GM20431 (cell line): Measurements from ENCODE around the gene CEP290.
"Not testable (repeated sequence)": the region's sequence is repeated elsewhere in the genome, so short reads cannot be mapped to it uniquely, and the experiment has no call there.

Source experiments
- in situ Hi-C: fragments of 300-500 bp; cut with MseI, MboI; formaldehyde crosslinking; loops from one replicate; pipeline ENCODE4 v1.15.0; 2020; ENCODE audit warnings: low sequenced_read_pairs; ENCODE audit not compliant: unreplicated experiment

The CEP290 gene

DNA sequence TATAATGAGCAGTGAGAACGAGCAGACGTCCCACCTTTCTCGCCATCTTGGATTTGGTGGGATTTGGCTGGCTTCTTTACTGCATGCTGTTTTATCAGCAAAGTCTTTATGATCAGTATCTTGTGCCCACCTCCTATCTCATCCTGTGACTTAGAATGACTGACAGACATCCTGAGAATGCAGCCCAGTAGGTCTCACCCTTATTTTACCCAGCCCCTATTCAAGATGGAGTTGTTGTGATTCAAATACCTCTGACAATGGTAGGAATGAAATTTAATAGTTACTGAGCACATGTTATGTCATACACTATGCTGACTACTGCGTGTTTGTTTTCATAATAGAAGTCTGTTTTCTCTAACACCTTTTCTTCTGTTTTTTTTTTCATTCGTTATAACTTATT, 2.1 kb upstream of the CEP290 start:
- in situ Hi-C loops = no loop called here

DNA sequence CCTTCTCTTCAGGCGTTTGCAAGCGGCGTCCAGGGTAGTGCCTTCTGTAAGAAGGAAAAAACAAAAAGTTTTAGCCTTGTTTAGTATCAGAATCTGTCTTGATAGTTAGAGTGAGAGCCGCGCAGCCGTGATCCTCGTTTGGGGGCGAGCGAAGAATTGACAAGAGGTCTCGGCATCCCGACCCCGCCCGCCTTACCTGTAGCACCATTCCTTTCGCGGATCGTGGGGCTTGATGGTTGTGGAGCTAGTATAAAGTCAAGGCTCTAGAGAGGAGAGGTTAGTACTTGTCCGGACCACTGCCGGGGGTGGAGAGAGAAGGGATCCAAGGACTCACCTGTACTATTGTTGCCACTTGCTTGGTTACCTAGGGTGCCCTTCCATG, 713 bp upstream of the CEP290 start:
- in situ Hi-C loops = no loop called here

DNA sequence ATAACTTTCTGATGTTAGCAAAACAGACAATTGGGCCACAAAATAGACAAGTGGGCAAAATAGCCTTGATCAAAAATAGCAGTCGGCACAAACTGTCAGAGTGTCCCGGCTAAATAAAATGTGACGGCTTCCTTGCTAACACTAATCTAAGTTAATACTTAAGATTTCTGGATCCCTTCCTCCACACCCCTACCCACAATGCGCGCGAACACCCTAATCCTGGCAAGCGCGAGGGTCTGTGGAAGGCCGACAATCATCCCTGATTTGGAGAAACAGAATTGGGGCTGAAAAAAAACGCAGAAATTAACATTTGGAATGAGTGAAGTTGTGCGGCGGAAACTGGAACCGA, 489 bp downstream of the CEP290 start:
- in situ Hi-C loops = no loop called here

DNA sequence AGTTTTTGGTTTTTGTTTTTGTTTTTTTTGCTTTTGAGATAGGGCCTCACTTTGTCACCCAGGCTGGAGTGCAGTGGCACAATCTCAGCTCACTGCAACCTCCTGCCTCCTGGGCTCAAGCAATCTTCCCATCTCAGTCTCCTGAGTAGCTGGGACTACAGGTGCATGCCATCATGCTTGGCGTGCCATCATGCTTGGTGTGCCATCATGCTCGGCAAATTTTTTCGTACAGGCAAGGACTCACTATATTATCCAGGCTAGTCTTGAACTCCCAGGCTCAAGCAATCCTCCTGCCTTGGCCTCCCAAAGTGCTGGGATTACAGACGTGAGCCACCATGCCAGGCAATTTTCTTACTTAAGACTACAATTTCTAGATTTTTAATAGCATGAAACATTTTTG, 2.2 kb downstream of the CEP290 start:
- in situ Hi-C loops = not testable (repeated sequence)

DNA sequence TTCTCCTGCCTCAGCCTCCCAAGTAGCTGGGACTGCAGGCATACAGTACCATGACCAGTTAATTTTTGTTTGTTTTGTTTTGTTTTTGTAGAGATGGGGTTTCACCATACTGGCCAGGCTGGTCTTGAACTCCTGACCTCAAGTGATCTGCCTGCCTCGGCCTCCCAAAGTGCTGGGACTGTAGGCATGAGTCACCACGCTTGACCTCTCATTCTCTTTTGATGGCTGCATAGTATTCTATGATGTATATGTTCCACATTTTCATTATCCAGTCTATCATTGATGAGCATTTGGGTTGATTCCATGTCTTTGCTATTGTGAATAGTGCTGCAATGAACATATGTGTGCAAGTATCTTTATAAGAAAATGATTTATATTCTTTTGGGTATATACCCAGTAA, 8.7 kb downstream of the CEP290 start:
- in situ Hi-C loops = not testable (repeated sequence)

DNA sequence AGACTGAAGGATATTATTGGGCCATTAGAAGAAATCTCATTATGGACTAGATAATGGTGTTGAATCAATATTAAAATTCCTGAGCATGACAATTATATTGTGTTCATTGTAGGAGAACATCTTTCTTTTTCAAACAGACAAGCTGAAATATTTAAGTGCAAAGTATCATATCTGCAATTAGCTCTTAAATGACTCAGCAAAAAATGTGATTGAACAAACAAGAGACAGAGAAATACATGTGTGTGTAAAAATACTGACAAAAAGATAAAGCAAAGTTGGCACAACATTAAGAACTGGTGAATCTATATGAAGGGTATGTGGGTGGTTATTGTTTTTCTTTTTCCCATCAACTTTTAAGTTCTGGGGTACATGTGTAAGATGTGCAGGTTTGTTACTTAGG, 9.5 kb downstream of the CEP290 start:
- in situ Hi-C loops = no loop called here

DNA sequence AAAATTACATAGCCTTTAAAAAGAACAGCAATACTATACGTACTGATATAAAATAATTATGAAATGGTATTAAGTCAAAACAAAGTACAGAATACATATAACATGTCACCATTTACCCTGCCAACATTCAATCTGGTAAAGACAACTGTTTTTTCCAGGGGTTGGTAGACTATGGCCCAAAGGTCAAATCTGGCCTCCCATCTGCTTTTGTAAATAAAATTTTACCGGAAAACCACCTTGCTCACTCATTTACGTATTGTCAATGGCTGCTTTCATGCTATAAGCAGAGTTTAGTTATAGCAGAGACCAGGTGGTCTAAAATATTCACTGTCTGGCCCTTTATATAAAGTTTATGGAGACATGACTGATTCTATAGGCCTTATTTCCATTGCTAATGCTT, 14.0 kb downstream of the CEP290 start:
- in situ Hi-C loops = no loop called here

DNA sequence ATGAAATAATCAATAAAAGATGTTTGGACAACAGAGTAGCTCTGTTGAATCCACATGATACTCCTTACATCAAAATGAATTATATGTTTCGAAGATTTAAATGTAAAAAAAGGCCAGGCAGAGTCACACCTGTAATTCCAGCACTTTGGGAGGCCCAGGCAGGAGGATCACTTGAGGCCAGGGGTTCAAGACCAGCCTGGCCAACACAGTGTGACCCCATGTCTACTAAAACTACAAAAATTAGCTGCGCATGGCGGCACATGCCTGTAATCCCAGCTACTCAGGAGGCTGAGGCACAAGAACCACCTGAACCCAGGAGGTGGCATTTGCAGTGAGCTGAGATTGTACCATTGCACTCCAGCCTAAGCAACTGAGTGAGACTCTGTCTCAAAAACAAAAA, 14.8 kb downstream of the CEP290 start:
- in situ Hi-C loops = no loop called here

DNA sequence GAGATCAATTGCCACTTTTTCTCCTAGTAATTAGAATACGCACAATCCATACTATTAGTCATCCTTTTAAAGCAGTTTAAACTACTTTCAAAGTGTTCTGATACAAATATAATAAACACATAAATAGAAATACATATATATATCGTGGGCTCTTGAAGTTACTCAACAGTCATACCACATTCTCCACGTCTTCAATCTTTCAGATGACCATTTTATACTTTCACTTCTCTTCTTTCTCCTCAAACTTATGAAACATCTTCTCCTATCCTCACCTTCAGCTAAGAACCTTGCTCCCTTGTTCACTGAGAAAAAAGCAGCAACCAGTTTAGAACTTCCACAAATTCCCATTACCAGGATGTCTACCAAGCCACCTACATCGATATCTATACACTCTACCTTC, 19.2 kb downstream of the CEP290 start:
- in situ Hi-C loops = no loop called here

DNA sequence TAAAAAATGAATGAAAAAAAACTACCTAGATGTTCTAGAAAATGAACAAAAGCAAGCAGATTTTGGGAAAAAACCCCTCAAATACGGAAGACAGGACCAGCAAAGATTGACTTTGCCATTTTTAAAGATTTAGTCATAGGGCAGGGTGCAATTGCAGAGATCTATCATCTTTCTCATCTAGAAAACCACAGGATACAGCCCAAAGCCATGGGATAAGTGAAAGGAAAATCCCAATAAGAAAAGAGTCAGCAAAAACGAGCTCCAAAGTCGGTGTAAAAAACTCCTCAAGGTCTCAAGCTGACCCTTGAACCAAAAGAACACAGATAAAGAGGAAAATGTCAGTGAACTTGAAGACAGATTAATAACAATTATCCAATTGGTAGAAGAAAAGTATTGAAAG, 28.0 kb downstream of the CEP290 start:
- in situ Hi-C loops = no loop called here

DNA sequence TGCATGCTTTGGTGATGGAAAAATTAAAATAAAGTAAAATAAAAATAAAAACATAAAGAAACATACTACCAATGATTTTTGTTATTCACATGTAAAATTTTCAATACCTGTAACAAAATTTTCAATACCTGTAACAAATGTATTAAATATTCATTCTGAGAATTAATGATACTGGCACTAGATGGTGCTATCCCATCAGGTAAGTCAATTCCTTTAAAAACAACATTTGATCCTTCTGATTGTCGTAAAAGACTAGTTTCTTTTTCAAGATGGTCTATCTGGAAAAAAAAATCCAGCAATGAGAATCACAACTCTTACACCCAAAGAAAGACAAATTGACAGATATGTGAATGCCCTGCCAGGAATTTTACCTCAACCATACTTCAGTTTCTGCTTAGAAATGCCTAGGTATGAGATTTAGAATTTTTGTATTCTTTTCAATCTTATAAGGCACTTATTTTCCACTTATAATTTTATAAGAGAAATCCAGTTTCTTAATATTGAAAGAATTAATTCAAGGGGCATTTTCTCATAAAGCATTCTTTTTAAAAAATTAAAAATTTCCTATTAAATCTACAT, 30.7 kb downstream of the CEP290 start:
- in situ Hi-C loops = no loop called here

DNA sequence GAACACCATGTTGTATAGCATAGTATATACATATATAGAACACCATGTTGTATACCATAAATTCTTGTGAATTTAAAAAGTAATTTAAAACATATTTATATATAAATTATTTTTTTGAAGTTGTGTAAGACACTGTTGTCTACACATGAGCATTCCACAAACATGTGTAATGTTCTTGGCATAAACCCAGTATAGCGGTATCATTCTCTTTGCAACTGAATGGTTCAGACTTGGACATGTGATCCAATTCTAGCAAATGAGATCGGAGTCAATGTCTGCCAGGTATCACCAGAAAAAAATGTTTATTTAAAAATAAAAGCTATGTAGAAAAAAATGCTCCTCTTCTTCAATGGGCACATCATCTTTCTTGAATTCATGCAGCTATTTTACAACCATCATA, 33.9 kb downstream of the CEP290 start:
- in situ Hi-C loops = no loop called here

DNA sequence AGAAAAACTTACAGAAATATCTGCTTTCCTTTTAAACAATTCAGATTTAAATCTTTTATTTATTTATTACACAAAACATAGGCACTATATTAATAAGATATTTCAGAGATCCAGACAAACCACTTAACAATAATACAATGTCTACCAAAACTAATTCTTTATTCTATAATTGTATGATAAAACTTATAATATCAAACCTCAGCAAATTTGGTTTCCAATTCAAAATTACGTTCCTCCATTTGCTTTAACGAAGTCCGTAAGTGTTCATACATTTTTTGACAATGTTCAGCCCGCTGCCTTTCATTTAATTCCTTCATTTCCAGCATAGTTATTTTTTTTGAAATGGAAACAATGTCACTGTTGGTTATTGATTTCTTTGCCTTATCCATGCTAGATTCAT, 48.3 kb downstream of the CEP290 start:
- in situ Hi-C loops = no loop called here

DNA sequence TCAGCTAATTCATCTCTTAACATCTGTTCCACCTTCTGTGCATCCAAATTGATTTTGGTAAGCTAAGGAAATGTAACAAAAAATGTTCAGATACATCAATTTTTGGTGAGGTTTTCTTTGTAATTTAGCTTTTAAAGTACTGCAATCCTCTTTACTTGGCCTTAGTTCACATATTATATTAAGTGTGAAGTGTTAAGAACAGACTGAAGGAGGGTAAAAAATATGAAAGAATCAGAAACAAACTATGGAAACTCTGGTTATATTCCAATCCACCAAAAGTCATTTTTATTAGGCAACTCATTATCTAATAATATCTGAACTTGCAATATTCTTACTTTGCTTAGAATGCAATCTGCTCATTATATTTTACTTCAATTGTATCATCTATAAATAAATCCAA, 49.1 kb downstream of the CEP290 start:
- in situ Hi-C loops = no loop called here

DNA sequence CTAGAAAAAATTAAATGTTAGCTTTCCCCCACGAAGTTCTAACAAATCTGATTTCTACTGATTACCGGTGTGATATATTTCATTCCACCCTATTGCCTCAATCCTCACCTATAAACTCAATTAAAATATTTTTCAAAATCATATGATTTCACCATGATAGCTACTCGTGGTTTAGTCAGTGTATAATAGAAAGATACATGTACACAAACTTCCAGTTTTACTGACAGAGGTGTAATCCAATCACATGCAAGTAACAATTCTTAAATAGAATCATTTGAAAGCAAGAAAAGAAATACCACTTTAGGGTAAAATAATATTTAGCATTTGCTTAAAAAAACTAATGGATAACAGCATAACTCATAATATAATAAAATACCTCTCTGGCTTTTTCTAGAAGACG, 57.7 kb downstream of the CEP290 start:
- in situ Hi-C loops = no loop called here

DNA sequence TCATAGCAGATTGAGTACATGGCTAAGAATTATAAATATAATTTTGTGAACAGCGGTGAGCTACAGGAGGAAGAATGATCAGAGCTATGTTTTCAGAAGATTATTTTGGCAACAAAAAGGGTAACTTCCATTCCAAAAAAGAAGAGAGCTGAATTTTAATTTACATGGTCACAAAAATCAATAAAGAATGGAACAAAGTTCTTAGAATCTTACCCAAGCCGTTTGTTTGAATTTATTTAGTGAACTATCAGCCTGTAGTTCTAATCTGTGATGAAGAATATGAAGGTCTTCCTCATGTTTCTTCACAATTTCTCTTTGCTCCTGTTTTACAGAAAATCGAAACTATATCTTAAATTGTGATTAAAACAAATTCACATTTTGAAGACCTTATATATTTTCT, 58.3 kb downstream of the CEP290 start:
- in situ Hi-C loops = no loop called here

DNA sequence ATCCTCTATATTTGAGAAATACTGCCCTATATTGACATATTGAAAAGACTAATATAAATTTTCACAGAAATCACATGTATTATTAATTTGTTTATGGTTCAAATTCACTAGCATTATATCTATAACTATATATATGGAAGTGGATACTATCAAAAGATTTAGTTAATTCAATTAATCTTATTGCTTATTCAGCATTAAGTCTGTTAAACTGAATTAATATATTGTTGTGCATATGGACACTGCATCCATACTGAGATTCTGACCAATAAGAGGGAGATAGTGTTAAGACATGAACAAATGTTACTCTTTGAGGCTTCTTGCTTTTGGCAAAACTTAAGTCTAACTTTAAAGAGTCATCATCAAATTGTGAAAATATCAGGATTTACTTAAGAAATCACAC, 60.6 kb downstream of the CEP290 start:
- in situ Hi-C loops = no loop called here

DNA sequence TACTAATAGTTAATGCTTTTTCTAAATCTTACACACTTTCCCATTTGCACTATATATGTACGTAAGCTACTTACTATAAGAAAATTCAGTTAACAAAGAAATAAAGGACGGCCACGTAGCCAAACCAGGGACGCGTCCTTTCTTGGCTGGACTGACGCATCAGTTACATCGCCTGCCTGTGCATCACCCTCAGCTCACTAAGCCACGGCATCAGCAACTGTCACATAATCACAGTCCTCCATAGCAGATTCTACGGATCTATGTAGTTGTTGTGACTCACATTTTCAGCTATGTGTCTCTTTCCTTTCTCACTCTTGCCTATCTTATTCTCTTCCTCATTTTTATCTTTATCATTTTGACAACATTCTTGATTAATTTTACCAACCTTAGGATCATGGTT, 74.6 kb downstream of the CEP290 start:
- in situ Hi-C loops = no loop called here

DNA sequence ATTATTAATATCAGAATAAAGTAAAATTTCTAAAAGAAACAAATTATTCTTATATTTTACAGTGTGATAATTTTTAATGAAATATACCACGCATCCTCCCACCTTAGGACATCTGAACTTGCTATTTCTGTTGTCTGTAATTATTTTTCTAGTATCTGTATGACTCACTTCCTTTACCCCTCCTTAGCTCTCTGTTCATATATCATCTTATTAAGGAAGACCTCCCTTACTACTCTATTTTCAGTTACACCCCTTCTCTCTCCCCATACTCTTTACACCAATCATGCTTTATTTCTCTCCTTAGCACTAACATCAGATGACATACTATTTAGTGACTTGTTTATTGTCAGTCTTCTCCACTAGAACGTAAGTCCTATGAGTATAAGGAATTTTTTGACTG, 78.5 kb downstream of the CEP290 start:
- in situ Hi-C loops = no loop called here

DNA sequence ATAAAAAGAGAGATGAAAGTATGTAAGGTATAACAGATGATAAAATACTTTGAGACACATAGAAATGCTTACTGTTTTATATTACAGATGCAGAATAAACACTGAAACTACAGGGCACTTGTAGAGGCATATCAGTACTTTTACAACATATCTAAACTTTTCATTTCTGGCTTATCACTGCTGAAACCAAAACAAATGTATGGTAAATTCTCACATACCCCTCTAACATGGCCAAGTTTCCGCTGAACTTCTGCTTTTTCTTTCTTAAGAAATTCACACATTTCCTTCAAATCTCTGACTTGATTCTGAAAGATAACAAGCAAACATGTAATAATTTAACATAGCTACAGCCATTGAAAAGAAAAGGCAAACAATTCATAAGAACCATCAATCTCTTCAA, 79.4 kb downstream of the CEP290 start:
- in situ Hi-C loops = no loop called here

DNA sequence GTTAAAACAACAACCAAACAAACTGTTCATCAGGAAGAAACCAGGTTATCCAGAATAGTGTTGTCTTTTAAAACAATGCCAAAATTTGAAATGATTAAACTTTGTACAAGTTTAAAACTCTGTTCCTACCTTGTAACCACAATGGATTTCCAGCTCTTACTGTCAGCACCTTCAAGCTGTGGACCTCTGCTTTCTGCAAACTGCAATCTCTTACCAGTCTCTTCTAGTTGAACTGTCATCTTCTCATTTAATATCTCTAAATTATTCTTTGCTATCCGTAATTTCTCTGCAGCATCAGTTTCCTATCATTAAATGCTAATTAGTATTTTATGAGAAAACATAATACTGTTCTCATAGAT, 83.2 kb downstream of the CEP290 start:
- in situ Hi-C loops = no loop called here

DNA sequence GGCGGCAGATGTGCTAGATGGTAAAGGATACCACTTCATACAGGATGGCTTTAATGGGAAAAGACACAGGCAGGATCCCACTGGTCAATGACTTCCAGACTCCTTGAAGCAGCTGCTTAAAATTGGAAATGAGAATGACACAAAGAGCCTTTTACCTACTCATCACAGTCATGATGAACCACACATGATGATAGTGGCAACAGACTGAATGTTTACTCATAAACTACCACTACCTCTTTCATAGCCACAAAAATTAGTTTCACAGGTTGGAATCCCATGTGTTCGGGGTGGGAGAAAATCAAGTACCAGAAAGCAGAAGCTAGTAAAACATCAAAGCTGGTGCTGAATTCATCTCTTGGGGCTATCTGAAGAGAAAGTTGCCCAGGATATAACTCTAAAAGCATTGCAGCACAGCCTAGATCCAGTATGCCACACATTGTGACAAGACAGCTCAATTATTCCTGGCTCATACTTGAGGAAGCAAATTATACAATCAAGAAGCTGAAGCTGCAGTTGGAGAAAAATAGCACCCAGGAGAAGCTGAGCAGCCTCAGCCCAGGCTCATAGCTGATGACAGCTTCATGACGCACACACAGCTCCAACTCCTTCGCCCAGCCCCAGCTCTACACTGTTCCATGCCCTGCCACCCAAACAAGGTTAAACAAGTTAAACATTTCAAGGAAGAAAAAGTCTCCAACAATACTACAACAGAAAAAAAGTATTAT, 83.7 kb downstream of the CEP290 start:
- in situ Hi-C loops = no loop called here

DNA sequence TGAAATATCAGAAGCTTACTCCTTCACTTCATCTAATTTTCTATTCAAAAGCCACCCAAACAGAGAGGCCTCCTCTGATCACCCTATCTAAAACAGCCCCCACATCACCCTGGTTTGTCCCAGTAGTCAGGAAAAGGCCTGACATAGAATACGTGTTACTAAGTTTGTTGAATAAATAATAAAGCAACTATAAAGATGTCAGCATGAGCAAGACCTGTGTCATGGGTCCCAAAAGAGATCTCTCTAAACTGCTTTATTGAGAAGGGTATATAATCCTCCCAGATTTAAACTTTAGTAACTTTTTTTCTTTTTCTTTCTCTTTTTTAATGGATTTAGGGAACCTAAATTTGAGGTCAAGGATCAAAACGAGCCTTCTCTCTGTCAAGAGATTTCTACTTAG, 85.3 kb downstream of the CEP290 start:
- in situ Hi-C loops = no loop called here
